Uterus (tissue), 4 donors: ENCODE measurements around the gene USP34. TPM values are rescaled to one million over a fixed set of nuclear protein-coding genes. Genes with fewer than 3 reads are reported as not detected.

Source experiments
- DNase-seq, 2 donors: peaks; one replicate each; pipeline ENCODE4 v3.0.0-alpha.2; 2019 to 2020
- H3K27ac ChIP-seq, 2 donors: fragments of 200-600 bp; sonication (generic); 1 replicate in 1 of 2; 2 replicates in 1 of 2; pipeline ENCODE4 v1.5.1; 2016 to 2018
- H3K27me3 ChIP-seq, 2 donors: fragments of 200-600 bp; sonication (generic); one replicate each; pipeline ENCODE4 v1.5.1; 2018 to 2019; ENCODE audit warnings: control low read depth in 1 of 2
- H3K36me3 ChIP-seq, 2 donors: fragments of 200-600 bp; sonication (generic); one replicate each; pipeline ENCODE4 v1.5.1; 2019; ENCODE audit warnings: control low read depth in 1 of 2
- H3K4me1 ChIP-seq, 2 donors: fragments of 200-600 bp; sonication (generic); one replicate each; pipeline ENCODE4 v1.5.1; 2018 to 2019; ENCODE audit warnings: control low read depth in 1 of 2
- H3K4me3 ChIP-seq, 2 donors: fragments of 200-600 bp; sonication (generic); 1 replicate in 1 of 2; 2 replicates in 1 of 2; pipeline ENCODE4 v1.5.1; 2018 to 2019; ENCODE audit warnings: mild to moderate bottlenecking in 1 of 2
- H3K9me3 ChIP-seq, 2 donors: fragments of 200-600 bp; sonication (generic); one replicate each; pipeline ENCODE4 v1.5.1; 2019; ENCODE audit warnings: control low read depth in 1 of 2
- POLR2A ChIP-seq, 2 donors: fragments of 450-650 bp; IDR thresholded peaks; one replicate each; pipeline ENCODE4 v1.6.1; 2016; ENCODE audit warnings: antibody characterized with exemption in 2 of 2, mild to moderate bottlenecking in 1 of 2, moderate library complexity in 1 of 2
- intact Hi-C: fragments of 100-400 bp; cut with DNase I; formaldehyde crosslinking; loops from one replicate; pipeline ENCODE4 v1.15.1; 2023; ENCODE audit warnings: low total_unique reads
- total RNA-seq, 4 donors: library from RNA; depleted of rRNA in 3 of 4; stranded (reverse); fragments of >200 nt in 3 of 4; gene quantifications; one replicate each; pipeline versions ENCODE4 v1.1.0 to v1.2.4, GENCODE V29; 2014 to 2023
- TF ChIP-seq, protein P1 (sequence below), 4 experiments: fragments of 200-600 bp in 2 of 4; fragments of 450-650 bp in 2 of 4; sonication (generic) in 2 of 4; IDR thresholded peaks; one replicate each; pipeline ENCODE4 v1.5.1; 2016 to 2019; ENCODE audit warnings: antibody characterized with exemption in 4 of 4, mild to moderate bottlenecking in 2 of 4, moderate library complexity in 1 of 4
- donor health status: DM: yes; HTN: yes; CAD: no.

Gene USP34
- total RNA-seq, 4 donors from 2014 or later, result 93.8 to 246 (median 184) TPM

DNA sequence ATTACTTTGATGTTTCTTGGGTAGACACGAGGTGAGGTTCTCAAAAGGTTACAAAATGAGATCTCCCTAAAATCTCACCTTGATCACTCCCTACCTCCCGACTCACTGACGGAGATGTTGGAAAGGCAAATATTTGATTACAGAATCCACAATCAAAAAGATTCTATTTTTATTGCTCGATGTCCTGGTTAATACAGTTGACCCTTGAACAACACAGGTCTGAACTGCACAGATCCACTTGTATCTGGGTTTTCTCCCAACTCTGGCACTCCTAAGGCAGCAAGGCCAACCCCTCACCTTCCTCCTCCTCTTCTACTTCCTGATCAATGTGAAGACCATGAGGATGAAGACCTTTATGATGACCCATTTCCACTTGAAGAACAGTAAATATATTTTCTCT is 183.6 kb downstream of the USP34 start:
- intact Hi-C loops, result no loop called here
- no peaks in the 10 kb centered on the region for H3K36me3 ChIP-seq
- no peak for TF ChIP-seq POLR2A (IDR thresholded peaks at IDR 0.05)
- TF ChIP-seq, protein P1, sequence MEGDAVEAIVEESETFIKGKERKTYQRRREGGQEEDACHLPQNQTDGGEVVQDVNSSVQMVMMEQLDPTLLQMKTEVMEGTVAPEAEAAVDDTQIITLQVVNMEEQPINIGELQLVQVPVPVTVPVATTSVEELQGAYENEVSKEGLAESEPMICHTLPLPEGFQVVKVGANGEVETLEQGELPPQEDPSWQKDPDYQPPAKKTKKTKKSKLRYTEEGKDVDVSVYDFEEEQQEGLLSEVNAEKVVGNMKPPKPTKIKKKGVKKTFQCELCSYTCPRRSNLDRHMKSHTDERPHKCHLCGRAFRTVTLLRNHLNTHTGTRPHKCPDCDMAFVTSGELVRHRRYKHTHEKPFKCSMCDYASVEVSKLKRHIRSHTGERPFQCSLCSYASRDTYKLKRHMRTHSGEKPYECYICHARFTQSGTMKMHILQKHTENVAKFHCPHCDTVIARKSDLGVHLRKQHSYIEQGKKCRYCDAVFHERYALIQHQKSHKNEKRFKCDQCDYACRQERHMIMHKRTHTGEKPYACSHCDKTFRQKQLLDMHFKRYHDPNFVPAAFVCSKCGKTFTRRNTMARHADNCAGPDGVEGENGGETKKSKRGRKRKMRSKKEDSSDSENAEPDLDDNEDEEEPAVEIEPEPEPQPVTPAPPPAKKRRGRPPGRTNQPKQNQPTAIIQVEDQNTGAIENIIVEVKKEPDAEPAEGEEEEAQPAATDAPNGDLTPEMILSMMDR (IDR thresholded peaks at IDR 0.05), result no peak

DNA sequence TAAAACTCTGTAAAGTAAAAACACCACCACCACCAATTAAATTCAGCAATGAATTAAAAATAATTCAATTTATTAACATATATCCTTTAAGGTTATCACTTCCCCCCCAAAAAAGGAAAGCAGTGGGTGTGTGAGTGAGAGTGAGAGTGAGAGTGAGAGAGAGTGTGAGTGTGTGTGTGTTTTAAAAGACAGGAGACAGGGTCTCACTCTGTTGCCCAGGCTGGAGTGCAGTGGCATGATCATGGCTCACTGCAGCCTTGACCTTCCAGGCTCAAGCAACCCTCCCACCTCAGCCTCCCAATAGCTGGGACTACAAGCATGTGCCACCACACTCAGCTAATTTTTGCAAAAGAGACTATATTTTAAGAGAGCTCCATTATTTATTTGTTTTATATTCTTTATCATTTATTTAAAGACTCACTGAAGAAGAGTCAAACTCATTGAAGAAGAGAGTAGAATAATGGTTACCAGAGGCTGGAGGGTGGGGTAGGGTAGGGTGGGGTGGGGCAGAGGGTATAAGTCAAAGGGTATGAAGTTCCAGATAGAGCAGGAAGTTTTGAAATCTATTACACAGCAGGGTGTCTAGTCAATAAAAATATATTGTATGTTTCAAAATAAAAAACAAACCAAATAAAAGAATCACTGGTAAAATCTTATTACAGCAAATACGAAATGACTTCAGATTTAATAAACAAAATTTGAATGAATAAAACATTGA is 187.3 kb downstream of the USP34 start:
- H3K4me1 ChIP-seq, result no peaks in the 10 kb centered on the region
- H3K27ac ChIP-seq, result no peak overlapping the region
- TF ChIP-seq POLR2A (IDR thresholded peaks at IDR 0.05), result no peak
- TF ChIP-seq, protein P1 (IDR thresholded peaks at IDR 0.05), result no peak
- no peaks in the 10 kb centered on the region for H3K9me3 ChIP-seq
- H3K4me3 ChIP-seq, result no peak overlapping the region
- no peaks in the 10 kb centered on the region for H3K36me3 ChIP-seq
- H3K27me3 ChIP-seq, result no peaks in the 10 kb centered on the region
- DNase-seq, result no peak
- intact Hi-C loops, result no loop called here

More for the DNA sequence above, 183.6 kb downstream of the USP34 start:
- Histone ChIP-seq H3K27me3 (no peaks in the 10 kb centered on the region), H3K9me3 (no peaks in the 10 kb centered on the region), H3K4me3 (no peak overlapping the region), H3K4me1 (no peaks in the 10 kb centered on the region), H3K27ac (no peak overlapping the region)
- DNase-seq, result no peak

DNA sequence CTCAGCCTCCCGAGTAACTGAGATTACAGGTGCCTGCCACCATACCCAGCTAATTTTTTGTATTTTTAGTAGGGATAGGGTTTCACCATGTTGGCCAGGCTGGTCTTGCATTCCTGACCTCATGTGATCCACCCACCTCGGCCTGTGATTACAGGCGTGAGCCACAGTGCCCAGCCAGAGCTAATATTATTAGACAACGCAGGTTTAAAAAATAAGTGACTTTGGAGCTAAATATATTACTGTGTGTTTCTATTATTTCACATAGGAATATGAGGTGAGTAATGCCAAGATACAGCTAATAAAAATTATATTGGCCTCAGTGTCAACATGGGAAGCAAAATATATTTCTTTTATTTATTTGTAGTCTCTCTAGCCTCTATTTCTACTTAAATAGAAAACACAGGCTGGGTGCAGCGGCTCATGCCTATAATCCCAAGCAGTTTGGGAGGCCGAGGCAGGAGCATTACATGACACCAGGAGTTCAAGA is 188.7 kb downstream of the USP34 start:
- Histone ChIP-seq H3K36me3 (no peaks in the 10 kb centered on the region), H3K27me3 (no peaks in the 10 kb centered on the region), H3K27ac (no peak overlapping the region), H3K4me1 (no peaks in the 10 kb centered on the region), H3K4me3 (no peak overlapping the region), H3K9me3 (no peaks in the 10 kb centered on the region)
- intact Hi-C loops, result no loop called here
- no peak for TF ChIP-seq POLR2A (IDR thresholded peaks at IDR 0.05)
- TF ChIP-seq, protein P1 (IDR thresholded peaks at IDR 0.05), result no peak
- no peak for DNase-seq

DNA sequence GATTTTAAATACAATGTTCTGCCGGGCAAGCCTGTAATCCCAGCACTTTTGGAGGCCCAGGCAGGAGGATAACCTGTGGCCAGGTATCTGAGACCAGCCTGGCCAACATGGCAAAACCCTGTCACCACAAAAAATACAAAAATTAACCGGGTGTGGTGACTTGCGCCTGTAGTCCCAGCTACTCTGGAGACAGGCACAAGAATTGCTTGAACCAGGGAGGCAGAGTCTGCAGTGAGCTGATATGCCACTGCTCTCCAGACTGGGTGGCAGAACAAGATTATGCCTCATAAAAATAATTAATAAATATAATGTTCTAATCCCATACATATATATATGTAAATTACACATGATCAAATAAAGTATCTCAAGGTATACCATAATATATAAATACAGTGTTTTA is 189.6 kb downstream of the USP34 start:
- TF ChIP-seq, protein P1 (IDR thresholded peaks at IDR 0.05), result no peak
- TF ChIP-seq POLR2A (IDR thresholded peaks at IDR 0.05), result no peak

DNA sequence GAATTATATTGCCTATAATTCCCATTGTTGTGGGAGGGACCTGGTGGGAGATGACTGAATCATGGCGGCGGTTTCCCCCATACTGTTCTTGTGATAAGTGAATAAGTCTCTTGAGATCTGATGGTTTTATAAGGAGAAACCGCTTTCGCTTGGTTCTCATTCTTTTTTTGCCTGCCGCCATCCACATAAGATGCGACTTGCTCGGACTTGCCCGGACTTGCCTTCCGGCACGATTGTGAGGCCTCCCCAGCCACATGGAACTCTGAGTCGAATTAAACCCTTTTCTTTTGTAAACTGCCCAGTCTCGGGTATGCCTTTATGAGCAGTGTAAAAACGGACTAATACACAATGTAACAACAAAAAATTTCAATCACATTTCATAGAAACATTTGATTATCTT is 193.1 kb downstream of the USP34 start:
- Histone ChIP-seq H3K4me3 (no peak overlapping the region), H3K9me3 (no peaks in the 10 kb centered on the region), H3K27me3 (no peaks in the 10 kb centered on the region), H3K27ac (no peak overlapping the region), H3K36me3 (no peaks in the 10 kb centered on the region), H3K4me1 (no peaks in the 10 kb centered on the region)
- intact Hi-C loops, result no loop called here
- TF ChIP-seq, protein P1 (IDR thresholded peaks at IDR 0.05), result no peak
- no peak for TF ChIP-seq POLR2A (IDR thresholded peaks at IDR 0.05)
- no peak for DNase-seq

More for the DNA sequence above, 189.6 kb downstream of the USP34 start:
- Histone ChIP-seq H3K27ac (no peak overlapping the region), H3K27me3 (no peaks in the 10 kb centered on the region), H3K4me3 (no peak overlapping the region), H3K4me1 (no peaks in the 10 kb centered on the region), H3K9me3 (no peaks in the 10 kb centered on the region), H3K36me3 (no peaks in the 10 kb centered on the region)
- intact Hi-C loops, result no loop called here
- no peak for DNase-seq
